GM21447 (cell line): ENCODE results near the gene TLDC2.

Experiments
- ATAC-seq: cut with Tn5 transposase; IDR thresholded peaks from one replicate; pipeline ENCODE4 v1.9.1; 2021; ENCODE audit not compliant: unreplicated experiment

The TLDC2 gene

DNA sequence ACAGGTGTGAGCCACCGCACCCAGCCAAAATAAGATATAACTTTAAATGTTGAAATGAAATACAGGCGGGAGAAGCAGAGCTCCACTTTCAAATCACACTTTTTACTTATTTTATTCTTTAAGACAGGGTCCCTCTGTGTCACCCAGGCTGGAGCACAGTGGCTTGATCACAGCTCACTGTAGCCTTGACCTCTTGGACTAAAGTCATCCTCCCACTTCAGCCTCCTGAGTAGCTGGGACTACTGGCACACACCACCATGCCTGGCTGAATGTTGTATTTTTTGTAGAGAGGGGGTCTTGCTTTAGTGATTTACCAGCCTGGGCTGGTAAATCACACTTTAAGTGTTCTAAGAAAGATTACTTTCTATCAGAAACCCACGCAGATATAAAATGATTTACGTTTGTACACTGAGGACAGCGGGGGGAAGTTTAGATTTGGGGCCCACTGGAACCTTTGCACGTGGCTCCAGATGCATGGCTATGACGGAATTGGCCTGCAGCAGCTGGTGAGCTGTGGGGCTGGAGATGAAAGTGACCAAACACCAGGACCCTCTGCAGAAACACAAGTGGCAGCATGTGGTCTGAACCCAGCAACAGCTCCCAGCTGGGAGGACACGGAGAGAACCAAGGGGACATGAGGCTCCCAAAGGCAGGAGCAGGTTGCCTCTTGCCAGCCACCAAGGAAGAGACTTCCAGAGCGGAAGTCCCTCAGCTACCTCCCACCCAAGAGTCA is 26.4 kb upstream of the TLDC2 start:
- ATAC-seq: no peak

DNA sequence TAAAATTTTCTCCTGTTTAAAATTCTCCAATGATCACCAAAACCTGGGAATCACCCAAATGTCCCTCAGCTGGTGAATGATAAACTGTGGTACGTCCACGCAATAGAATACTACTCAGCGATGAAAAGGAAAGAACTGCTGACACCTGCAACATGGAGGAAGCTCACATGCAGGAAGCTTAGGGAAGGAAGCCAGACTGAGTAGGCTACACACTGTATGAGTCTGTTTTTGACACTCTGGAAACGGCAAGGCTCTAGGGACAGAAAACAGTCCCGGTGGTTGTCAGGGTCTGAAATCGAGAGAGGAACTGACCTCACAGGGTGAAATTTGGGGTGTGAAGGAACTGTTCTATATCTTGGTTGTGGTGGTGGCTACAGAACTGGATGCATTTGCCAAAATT is 25.2 kb upstream of the TLDC2 start:
- ATAC-seq: no peak

DNA sequence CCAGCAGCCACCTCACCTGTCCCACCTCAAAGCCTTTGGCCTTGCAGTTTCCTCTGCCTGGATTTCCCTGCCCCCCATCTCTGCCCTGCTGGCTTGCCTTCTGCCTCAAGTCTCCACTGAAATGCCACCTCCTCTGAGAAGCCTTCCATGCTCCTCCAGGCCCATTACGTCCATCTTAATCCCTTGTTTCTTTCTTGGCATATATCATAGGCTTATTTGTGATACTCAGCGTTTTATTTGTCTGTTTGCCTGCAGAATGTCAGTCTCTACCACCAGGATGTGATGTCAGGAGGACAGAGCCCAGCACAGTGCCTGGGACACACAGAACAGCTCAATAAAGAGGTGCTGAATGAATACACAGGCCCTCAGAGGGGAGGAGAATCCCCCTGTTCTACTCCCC is 24.4 kb upstream of the TLDC2 start:
- no peak for ATAC-seq

DNA sequence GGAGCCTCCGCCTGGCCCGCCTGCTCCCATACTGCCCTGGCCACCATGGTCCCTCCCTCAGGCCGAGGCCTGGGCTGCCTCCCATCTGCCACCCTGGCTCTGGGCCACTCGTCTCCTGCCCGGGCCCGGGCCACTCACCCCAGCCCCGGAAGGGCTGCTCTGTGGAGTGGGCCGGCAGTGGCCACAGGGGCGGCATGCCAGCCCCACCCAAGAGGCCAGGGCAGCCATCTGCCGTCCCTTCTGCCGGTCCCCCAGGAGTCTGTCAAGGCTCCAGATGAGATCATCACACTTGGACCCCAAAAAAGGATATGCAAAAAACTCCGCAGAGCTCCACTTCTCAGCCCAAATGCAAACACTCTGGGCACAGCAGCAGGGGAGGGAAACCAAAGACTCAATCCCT is 23.8 kb upstream of the TLDC2 start:
- no peak for ATAC-seq

DNA sequence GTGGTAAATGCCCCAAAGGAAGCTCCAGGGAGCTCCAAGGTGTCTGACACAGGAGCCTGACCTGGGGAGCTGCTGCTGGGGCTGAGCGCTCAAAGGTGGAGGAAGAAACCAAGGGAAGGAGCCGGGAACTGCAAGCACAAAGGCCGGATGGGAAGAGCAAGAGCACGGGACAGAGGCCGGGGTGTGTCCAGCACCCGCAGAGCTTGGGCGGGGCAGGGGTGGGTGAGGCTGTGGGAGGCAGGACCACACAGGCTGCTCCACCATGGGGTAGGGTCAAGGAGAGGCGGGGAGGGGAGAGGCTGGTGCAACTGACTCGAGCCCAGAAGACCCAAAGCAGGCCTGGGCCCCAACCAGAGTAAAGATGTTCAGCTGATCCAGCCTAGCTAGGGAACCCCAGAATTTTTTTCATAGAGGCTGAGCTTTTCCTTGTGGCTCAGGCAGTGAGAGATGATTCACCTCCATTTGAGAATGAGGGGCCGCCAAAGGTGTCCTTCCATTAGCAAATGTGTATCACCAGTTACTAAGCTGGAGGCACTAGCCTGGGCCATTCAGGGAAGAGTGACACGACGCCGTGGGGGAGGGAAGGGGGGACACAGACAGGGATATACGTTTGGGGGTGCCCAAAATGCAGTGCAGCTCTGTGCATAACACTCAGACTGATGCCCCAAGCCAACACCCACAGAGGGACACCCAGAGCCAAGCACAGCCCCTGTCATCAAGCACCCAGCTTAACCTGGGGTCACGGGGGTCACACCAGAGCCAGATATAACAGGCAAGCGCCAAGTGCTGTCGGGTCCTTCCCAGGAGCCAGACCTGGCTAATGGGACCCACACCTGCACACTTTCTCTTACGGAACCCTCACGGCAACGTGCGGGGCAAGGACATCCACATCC is 21.3 kb upstream of the TLDC2 start:
- ATAC-seq: no peak

DNA sequence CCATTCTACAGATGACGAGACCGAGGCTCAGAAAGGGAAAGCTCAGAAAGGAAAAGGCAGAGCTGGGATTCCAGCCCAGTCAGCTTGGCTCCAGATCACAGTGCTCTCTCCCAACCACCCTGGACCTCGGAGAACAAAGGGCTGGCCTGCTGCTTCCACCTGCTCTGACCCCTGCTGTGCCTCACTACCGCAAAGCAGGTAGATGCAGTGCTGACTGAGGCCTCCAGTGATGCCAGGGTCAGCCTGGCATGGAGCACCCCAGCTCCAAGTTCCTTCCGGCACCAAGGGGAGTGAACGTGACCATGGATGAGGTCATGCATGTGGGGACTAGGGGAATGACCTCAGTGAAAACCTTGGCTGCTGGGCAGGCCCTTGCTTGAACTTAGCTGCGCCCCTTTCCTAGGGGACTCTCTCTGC is 20.7 kb upstream of the TLDC2 start:
- ATAC-seq: no peak

DNA sequence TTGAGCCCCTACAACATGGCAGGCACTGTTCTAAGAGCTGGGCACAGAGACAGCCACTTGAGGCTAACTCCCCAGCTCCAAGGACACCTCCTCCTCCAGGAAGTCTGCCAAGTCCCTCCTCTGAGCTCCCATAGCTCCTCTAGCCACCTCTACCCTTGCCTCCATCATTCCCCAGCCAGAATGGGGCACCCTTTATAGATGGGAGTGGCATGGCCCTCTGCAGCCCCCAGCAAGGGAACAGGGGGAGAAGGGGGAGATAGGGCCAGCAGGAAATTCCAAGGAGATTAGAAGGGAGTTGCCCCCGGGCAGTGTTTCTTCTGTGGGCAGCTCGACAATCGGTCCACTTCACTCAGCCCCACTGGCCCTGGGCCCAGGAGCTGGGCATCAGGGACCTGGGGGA is 19.7 kb upstream of the TLDC2 start:
- ATAC-seq: no peak

DNA sequence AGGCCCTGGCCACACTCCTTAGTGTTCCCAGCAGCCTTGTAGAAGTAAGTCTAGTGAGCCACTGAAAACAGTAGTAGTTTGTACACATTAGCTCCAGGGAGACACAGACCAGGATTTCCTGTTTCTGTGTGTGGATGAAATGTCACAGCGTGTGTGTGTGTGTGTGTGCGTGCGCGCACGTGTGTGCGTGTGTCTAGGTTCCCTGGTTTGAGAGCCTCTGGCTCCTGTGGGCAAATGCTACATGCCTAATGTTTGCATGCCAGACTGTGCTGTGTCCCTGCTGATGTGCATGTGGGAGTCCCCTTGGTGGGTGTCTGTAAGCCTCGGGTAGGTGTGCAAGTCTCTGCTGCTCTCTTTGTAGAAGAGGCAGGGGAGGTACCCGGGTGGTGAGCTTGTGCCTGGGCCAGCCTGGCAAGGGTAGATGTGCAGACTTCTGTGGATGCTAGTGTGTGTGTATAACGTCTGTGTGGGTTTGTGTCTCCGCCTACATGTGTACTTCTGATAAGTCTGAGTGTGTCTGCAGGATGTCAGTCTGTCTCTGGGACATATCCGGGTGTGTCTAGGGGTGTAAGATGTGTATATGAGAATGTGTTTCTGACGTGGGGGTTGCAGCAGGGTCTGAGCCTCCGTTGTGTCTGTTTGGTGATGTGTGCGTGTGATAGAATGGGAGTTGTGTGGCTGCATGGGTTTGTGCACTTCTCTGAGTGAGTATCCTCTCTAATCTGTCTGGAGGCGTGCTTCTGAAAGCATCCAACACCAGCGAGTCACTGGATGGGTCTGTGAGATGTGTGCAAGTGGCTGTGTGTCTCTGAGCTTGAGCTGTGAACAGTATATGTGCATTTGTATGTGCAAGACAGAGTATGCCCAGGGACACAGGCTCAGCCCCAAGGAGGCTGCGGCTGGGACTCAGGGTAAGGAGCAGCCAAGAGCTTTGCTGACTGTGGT is 19.0 kb upstream of the TLDC2 start:
- no peak for ATAC-seq

DNA sequence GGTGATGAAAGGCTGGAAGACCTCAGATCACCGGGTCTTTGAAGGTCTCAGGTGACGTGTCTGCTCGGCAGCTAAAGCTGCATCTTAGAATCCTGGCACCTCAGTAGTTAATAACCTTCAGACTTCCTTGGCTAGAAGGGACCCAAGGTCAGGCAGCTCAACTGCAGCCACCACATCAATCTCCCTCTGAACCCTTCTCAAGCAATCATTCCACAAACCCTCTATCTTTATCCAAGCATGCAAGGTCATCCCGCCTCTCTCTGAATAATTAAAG is 16.7 kb upstream of the TLDC2 start:
- ATAC-seq: no peak

DNA sequence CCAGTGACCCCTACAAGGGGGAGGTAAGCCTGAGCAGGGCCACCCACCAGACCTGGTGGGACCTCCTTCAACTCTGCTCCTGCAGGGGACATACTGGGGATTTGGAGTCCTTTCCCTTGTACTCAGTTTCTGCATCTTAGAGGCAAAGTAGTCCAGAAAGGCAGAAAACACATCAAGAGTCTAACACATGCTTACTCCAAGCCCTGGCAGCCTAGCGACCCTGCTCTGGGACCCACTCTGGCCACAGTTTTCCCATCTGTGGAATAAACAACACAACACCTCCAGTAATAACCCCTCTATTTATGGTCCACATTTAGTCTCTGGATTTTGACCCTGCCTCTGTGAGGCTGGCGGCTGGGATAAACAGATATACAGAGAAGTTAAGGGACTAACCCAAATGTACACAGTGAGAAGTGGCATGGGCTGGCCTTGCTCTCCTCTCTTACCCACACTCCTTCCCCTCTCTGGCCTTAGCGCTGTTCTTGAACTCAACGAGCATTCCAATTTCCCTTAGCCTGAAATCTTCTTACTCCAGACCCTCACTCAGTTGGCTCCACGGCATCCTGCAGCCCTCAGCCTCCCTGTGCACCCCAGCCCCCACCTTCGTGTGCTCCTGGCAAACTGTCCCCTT is 16.1 kb upstream of the TLDC2 start:
- ATAC-seq: no peak

DNA sequence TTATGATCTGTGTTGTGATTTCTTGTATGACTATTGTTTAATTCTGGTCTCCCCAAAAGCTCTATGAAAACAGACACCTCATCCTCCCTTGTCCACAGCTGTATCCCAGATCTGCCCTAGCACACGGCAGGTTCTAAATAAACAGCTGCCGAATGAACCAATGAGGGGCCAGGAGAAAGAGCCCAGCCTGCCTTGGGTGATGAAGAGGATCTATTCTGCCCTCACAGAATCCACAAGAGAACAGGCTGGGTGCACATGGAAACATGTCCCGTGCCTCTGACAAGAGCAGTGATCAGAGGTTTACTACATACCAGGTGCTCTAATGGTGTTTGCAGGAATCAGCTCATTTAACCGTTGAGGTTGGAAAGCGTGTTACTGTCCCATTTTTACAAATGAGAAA is 15.6 kb upstream of the TLDC2 start:
- no peak for ATAC-seq

DNA sequence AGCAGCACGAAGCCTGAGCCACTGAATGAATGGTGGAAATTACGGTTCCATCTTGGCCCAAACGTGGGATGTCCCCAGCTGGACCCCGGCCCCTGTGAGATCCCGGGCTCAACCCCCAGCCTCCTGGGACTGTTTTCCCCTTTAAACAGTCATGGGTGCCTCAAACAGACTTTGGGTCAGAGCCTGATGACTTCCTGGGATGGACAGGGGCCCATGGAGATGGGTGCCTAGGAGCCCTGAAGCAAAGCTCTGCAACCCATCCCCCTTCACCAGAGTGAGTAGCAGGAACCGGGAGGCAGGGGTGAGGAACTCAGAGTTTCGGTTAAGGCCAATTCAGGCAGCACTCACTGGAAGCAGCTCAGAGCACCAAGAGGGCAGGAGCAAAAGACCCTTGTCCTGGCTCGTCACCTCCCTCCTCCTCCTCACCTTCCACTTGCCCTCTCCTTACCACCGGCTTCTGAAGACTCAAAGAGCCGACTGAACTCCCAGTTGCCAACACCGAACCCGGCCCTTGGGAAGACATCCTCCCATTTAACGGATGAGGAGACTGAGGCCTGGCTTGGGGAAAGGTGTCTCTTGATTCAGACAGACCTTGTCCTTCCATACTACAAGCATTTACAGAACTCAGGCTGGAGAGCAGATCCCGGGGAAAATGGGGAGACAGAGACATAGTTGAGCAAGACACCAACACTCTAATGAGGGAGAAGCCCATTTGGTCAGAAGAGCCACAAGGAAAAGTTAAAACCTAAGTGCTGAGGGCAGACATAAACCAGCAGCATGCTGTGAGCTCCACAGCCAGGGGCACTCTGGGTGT is 14.9 kb upstream of the TLDC2 start:
- ATAC-seq: no peak

DNA sequence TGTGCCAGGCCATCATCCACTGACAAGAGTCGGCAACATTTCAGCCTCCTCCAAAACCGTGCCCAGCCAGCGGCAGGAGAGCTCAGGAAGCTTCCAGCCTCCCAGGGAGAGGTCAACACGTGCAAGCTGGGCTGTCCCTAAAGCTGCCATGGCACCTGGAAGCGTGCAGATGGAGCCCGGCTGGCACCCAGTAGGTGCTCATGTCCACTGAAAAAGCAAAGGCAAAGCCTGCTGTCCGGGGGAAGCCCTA is 14.4 kb upstream of the TLDC2 start:
- ATAC-seq: no peak

DNA sequence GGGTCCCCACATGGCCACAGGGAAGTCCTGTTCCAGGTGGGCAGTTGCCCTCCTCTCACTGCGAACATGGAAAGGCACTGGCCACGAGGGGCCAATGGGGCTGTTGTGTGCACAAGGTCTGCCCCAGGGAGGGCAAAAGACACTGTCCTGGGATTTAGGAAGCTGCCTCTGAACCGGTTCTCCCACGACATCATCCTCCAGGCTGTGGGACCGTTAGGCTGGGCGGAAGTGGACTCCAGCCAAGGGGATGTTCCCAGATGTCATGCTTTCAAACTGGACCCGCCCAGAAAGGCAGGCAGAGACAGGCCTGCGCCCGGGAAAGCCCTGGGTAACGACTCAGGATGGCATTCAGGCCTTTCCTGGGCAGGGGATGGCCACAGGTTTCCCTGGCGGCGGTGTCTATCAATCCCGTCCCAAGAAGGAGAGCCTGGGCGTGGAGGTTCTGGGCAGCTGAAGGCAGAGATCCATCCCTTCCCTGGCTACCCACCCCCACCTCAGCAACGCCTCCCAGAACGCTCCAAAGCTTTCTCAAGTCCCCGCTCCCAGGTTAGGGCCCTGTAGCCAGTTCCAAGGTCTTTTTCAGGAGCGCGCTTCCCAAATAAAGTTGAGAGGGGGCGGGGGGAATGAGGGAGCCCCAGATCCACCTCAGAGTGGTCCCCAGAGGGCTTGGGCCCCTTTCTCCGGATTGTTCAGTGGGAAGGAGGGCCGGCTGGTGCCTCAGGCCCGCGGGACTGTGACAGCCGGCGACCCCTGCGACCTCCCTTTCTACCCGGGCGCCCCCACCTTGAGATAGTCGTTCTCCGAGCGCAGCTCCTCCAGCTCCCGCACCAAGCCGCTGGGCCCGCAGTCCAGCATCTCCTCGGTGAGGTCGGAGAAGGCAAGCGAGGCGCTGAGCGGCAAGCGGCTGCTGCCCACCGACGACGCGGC is 13.8 kb upstream of the TLDC2 start:
- ATAC-seq: no peak

DNA sequence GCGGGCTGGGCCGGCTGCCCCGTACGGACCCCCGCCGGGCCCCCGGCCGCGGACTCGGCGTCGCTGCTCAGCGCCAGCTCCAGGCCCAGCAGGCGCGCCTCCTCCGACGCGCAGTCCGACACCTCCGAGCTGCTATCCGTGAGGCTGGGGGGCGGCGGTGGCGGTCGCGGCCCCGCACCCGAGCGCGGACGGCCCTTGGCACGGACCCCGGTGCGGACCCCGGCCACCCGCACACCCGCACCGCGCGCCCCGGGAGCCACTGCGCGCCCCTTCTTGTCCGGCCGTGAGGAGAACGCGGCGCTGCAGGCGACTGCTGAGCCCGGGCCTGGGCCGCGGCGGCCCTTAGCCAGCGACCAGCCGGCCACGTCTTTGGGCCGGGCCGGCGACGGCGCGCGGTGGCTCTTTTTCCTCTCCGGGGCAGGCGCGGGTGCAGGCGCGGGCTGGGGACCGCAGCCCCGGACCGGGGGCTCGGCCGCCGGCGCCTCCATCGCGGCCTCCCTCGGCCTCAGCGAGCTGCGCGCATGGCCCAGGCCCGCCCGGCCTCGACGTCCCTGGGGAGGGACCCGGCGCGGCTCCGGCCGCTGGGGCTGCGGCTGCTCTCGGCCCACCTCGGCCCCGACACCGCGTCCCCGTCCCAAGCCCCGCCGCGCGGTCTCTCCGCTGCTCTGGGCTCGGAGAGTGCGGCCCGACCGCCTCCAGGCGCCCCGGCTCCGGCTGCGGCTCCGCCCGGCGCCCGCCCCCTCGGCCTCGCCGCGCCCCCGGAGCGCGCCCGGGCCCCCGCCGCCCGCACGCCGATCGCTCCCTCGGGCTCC is 12.9 kb upstream of the TLDC2 start:
- ATAC-seq: peak; percentile 10

DNA sequence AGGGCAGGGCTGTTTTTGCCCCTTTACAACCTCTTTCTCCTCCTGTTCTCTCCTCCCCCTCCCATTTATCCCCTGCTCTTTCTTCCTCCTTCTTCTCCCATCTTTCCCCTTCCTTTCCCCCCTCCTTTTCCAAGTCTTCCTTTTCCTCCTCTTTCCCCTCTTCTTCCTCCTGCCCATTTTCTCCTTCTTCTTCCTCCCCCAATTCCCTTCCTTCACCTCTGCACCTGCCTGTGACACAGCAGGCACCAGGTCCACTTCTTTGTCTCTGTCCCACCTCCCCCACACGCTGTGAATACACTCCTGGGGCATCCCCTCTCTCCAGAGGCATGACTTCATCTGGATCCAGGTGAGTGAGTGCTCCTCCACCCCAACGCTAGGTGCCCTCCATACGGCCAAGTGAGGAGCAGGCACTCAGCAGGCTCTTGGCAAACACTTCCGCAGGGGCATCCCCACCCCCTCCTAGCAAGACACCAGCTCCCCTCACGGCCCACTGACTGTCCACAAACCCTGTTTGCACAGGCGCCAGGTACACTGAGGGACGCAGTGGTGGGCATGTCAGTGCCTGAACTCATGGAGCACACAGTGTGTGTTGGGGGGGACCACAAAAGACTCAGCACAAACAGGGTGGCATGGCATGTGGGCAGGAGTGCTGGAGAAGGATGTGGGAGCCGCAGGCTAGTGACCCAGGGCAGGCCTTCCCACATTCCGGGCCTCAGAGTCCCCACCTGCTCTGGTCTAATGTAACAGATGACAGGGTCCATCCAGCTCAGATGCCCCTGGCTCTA is 10.7 kb upstream of the TLDC2 start:
- ATAC-seq: no peak

DNA sequence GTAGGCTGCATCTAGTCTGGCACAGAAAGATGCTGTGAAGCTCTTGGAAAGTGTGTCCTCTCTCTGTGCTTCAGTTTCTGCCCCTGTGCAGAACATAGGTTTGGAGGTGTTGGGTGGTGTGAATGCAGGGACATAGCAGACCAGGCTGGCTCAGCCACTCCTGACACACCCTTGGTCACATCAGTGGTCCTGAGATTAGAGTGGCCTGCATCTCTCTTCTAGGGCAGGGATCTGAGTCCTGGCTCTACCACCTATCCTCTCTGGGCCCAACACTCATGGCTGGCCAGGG is 10.1 kb upstream of the TLDC2 start:
- ATAC-seq: no peak

DNA sequence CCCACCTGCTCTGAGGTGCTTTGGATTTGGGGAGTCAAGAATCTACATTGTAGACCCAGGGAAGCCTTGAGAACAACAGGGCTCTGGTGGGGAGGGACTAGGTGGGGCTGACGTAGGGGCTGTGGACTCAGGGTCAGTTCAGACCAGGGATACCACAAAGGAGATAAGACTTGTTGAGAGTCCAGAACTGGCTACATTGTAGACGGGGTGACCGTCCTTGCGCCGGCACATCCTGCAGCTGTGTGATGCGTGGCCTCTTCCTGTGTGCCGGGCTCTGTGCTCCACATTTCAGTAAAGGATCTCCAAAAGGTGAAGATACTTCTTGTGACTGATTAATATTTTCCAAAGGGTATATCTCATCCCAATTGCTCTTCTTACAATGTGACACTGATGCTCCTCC is 9.8 kb upstream of the TLDC2 start:
- no peak for ATAC-seq
